Measurements from ENCODE around the gene DCTN5.

DCTN5 gene

DNA sequence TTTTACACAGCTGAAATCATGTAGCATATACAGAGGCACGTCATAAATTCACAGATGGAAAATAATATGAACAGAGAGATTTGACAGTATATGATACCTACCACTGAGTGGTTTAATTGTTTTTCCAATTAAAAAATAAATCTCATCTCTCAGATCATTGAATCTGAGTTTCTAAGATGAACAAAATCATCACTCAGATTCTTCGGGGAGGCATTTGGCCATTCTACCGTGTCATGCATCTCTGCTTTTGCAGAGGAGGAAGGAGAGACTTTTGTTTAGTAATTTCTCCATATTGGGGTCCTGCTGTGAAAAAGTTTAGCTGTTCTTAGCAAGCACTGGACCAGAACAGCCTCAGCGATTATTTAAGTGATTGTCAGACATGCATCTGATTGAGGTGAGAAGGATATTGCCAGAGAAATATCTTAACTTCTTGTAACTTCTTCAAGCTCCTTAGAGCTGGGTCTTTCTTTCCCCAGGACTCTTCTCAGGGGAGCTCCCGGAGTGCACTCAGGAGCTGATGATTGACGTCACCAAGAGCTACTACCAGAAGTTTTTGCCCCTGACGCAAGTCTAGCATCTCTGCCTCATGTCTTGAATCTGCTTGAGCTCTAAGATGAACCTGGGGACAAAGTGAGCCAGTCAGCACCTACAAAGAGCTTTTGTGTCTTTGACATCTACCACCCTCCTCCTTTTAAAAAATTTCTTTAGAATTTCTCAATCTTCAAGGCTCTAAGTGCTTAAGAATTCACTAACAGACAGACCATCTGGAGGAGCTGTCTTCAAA lies 25.5 kb downstream of the DCTN5 start:
- DNase-seq, result no peak

DNA sequence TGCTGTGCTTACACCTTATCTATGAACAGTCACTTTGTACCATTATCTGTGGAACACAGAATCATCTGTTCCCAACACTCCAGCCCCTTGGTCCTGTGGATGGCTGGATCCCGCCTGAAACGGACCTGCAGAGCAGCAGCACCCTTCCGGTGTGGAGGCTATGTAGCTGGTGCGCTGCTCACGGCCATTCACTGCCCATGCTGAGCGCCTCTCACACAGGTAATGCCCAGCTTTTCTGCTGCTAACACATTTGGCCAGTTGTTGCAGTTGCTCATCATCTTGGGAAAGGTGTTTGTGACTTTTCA lies 26.0 kb downstream of the DCTN5 start:
- DNase-seq, result no peak

DNA sequence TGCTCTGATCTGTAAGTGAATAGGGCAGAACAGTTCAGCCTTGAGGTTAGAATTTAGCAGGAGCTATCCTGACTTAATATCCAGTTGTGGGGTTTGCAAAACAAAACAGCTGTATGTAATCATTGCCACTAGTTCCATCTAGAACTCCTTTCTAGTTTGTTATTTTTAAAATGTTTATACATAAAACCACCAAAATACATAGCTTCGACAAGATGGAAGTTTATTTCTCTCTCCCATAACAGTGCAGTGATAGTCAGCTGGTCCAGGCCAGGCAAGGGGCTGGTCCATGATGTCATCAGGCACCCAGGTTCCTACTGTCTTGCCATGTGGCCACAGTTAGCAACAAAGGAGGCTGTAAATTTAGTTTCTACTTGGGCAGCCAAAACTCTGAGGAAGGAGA lies 27.0 kb downstream of the DCTN5 start:
- no peak for DNase-seq

DNA sequence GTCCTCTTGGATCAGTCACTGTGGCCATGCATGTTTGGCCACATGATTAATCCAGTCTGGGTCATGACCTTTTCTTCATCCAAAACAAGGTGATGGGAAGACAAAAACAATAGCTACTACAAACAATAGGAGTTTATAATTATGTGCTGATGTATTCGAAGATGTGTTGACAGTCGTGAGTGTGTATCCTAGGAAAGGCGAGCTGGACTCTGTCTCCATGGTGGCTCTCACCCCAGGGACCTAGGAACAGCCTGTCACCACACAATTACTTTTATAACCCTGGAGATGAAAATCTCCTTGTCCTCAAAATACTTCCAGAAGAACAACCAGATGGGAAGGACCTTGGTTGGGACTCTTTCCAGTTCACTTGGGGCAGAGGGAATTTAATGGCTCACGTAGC lies 27.6 kb downstream of the DCTN5 start:
- DNase-seq, result no peak

DNA sequence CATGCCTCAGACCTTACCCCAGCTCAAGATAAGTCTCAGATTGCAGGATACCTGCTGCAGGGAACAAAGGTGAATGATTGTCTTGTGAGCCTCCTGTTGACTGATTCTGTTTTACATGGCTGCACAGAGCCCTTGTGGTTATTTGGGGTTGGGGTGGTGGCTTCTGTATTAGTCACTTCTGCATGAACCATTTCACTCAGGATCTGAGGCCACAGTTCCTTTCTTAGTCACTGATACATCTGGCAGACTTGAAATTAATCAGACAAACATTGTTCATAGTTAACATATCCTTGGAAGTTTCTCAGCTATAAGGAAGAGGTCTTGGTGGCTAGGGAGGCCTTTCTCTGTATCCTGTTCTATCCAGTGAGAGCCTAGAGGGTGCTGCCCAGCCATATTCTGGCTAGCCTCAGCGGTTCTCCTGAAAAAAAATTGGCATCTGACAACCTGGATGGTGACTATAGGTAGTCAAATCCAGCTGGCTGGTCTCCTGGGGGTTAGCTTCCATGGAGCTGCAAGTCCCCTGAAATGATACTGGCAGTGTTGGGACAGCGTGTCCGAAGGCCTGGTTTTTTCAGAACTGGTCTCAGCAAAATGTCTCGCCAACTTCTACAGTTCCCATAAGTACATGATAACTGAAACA lies 29.0 kb downstream of the DCTN5 start:
- DNase-seq, result no peak

DNA sequence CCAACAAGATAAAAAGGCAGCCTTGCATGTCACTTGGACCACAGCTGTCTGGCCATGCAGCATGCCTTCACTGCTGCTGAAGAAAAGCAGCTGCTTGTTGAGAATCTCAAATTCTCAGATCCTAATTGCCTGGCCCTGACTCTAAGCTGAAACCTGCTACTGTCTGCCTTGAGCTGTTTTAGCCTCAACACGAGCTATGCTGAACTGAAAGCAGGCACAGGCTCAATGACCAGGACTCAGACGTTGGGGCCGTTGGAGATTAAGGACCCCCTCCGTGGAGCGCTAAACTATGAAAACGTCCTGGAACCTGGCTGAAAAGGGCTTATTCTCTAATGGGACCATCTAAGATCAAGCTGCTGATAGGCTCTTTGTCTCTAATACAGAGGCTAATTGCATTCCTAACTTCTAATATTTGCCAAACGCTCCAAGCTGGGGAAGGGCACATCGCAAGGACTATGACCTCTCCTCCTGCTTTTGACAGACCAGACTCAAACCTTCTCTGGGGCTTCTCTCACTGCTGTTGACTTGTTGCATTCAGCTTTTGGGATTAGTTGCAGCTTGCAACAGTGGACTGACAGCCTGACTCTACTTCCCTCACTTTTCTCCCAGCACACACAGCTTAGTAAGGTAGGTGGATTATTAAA lies 32.8 kb downstream of the DCTN5 start:
- no peak for DNase-seq

DNA sequence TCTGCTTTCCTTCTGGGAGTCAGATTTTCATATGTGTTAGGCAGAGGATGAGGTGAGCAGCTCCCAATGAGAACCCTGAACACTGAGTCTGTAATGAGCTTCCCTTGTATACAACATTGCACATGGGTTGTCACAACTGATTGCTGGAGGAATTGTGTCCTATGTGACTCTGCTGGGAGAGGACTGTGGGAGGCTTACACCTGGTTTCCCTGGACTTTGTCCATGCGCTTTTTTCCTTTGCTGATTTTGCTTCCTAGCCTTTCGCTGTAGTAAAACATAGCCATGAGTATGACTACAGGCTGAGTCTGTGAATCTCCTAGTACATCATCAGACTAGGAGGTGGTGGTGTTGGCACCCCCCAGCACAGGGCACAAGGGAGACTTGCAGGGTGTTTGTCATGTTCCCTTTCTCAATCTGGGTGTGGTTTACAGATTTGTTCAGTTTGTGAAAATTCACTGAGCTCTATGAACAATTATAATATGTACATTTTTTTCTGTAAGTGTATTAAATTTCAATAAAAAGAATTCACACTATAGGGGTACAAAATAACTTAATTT lies 35.7 kb downstream of the DCTN5 start:
- no peak for DNase-seq

DNA sequence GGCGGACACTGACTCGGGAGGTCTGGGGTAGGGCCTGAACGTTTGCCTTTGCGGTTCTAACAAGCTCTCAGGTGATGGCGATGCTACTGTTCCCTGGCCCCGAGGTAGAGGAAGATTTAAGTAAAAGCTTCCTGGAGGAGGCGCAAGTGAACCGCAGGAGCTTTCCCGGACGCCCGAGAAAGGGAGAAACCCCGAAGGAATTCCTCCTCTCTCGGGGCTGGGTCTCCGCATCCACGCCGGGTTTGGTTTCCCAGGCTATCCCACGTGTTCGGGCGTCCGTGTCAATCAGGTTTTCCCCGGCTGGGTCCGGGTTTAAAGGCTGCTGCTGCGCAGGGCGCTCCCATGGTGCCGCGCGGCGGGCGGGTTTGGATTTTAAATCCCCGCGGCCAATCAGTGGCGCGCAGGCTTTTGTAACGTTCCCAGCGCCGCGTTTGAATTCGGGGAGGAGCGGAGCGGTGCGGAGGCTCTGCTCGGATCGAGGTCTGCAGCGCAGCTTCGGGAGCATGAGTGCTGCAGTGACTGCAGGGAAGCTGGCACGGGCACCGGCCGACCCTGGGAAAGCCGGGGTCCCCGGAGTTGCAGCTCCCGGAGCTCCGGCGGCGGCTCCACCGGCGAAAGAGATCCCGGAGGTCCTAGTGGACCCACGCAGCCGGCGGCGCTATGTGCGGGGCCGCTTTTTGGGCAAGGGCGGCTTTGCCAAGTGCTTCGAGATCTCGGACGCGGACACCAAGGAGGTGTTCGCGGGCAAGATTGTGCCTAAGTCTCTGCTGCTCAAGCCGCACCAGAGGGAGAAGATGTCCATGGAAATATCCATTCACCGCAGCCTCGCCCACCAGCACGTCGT lies 37.4 kb downstream of the DCTN5 start, which contains the start of gene PLK1:
Gene PLK1, plus strand, starts transcription at position 460 of the 844 bp plus-strand sequence. Its CDS starts 44 bp downstream, at position 504.
- DNase-seq, result peak; percentile 93

DNA sequence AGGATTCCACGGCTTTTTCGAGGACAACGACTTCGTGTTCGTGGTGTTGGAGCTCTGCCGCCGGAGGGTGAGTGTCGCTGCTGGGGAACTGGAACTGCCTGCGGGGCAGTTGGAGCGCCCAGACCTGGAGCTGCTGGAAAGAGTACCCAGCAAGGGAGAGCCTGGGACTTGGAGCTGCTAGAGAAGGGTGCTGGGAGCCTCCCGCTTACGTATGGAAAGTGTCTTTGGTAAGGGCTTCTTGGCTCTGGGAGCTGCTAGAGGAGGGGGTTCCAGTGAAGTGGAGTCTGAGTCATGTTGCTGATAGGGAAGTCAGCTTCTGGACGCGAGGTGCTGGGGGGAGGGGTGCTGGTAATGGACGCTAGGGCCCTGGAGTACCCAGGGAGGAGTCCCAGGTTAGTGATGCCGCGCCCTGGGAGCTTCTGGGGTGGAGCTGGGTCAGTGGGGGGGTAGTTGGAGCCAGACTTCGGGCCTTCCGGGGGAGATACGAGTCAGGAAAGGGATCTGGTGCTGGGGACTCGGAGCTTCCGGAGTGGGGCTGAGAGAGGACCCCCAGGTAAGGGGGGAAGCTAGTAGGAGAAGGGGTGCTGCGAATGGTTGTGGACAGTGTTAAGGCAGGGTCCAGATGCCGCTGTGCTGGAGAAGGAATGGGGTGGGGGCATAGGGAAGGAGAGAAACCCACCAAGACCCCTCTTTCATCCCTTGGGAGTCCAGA lies 38.2 kb downstream of the DCTN5 start:
- DNase-seq, result peak; percentile 81

DNA sequence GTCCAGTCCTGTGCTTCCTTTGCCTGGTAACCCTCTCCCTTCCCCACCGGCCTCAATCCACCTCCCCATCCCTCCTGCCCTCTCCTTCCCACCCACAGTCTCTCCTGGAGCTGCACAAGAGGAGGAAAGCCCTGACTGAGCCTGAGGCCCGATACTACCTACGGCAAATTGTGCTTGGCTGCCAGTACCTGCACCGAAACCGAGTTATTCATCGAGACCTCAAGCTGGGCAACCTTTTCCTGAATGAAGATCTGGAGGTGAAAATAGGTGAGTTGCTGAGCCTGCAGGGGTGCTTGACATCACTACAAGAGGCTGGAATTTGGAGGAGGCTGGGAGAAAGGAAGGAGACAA lies 38.7 kb downstream of the DCTN5 start:
- no peak for DNase-seq

DNA sequence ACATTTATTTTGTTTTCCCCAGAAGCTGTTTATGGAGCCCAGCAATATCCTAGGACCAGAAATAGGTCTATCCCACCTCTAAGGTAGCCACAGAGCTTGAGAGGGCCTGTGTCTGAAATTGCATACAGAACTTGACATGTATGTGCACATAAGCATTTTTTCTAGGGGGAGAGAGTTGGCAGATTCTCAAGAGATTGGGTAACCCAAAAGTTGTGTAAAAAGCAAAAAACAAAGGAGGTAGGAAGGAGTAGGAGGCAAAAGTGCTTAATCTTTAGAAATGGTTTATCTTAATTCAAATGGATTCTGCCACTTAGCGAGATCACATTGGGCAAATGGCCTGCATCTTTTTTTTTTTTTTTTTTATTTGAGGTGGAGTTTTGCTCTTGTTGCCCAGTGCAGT lies 40.9 kb downstream of the DCTN5 start:
- no peak for DNase-seq

DNA sequence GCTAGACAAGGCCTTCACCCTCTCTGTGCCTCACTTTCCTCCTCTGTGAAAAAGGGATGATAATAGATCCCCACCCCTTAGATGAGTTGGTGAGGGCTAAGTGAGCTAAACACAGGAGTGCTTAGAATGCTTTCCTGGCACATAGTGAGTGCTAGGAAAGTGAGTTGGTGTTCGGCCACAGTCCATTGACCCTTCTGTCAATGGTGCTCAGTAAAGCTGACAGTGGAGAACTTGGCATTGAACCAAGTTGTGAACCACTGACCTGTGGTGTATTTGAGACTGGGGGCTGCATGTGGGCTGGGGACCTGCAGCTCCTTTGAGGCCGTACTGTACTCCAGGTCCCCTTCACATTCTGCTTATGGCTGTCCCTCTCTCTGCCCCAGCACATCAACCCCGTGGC lies 42.2 kb downstream of the DCTN5 start:
- no peak for DNase-seq

DNA sequence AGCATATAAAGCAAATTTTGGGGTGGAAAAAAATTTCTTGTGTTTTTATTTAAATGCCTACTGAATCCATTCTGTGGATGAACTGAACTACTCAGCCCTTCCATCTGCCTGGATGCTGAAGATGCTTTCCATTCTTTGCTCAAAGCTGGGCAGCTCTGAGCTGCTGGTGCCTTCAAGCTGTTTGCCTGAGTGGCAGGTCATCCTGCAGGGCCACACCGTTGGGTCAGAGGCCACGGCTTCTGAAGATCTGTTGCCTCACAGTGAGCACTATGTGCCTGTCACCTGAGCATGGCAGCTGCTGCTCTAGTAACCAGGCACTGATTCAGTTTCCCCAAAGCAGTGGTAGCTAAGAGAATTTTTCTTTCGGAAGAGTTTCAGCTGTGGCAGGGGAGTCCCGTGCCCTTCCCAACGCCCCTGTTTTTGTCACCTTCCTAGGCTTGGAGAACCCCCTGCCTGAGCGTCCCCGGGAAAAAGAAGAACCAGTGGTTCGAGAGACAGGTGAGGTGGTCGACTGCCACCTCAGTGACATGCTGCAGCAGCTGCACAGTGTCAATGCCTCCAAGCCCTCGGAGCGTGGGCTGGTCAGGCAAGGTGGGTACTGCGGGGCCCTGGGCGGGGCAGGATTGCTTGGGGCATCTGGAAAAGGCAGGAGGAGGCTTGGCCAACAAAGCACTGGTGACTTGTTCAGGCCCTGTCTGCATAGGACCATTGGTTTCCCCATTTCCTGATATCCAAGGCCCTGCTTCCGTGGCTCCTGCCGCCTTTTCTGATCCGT lies 46.0 kb downstream of the DCTN5 start:
- no peak for DNase-seq

DNA sequence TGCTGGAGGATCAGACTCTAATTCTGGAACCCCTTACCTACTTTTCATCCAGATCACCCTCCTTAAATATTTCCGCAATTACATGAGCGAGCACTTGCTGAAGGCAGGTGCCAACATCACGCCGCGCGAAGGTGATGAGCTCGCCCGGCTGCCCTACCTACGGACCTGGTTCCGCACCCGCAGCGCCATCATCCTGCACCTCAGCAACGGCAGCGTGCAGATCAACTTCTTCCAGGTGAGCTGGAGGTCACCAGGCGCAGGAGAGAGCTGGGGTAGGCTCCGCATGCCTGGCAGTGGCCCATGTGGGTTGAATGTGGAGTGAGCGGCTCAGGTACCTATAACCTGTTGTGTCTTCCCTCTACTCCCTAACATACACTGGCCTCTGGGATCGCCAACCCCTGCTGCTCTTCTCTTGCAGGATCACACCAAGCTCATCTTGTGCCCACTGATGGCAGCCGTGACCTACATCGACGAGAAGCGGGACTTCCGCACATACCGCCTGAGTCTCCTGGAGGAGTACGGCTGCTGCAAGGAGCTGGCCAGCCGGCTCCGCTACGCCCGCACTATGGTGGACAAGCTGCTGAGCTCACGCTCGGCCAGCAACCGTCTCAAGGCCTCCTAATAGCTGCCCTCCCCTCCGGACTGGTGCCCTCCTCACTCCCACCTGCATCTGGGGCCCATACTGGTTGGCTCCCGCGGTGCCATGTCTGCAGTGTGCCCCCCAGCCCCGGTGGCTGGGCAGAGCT lies 48.3 kb downstream of the DCTN5 start:
- DNase-seq, result no peak

DNA sequence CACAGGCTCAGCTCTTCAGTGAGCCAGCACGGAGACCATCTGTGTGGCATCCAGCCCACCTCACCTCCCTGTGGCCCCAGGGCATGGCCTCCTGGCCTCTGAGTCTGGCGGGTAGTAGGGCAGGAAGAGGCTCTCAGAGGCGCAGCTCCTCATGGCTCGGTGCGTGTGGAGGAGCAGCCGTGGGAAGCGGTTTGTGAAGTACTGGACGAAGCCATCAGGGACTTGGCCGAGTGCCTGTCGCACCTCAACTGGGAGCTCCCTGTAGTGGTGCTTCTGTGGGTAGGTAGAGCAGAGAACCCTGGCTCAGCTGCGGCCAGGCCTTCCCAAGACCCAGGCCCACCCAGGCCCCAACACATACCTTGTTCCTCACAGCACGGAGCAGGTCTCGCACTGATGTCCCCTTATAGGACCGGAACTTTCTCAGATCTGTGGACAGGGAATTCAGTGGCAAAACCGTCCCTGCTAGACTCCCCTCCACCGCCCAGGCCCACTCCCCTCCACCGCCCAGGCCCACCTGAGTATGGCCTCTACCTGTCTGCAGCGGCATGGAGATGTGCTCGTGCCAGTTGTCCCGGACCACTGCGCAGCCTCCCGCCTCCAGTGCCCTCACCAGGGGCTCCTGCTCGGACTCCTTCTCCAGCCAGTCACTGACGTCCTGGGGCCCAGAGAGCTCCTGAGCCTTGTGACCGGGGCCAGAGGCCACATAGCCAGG lies 49.7 kb downstream of the DCTN5 start:
- no peak for DNase-seq

DNA sequence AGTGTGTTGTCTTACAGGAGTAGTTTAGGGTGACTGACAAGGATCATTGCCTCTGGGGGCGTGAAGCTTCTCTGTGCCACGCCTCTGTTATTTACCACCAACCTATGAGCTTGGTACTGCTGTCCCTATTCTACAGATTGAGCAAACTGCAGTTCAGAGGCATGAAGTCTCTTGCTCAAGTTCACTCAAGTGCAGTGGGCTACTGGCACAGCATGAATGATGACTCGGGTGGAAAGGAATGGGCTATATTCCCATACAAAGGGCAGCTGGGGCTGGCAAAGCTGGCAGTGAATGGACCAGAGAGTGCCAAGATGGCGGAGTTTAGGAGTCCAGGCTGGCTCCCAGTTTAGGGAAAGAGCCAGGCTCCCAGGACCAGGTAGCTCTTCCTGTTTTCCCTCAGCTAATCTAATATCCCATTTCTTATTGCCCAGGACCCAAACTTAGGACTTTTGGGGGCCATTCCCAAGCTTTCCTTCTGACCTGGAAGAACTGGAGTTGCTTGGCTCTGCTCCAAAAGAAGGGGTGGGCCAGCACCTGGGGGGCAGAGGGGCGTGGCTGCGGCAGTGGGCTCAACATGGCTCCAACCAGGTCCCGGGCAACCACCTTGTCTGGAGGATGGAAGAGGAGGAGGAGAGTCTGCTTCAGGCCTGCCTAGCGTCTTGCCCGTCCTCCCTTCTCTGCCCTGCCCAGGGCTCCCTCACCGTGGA lies 50.4 kb downstream of the DCTN5 start:
- peak; percentile 7 for DNase-seq

DNA sequence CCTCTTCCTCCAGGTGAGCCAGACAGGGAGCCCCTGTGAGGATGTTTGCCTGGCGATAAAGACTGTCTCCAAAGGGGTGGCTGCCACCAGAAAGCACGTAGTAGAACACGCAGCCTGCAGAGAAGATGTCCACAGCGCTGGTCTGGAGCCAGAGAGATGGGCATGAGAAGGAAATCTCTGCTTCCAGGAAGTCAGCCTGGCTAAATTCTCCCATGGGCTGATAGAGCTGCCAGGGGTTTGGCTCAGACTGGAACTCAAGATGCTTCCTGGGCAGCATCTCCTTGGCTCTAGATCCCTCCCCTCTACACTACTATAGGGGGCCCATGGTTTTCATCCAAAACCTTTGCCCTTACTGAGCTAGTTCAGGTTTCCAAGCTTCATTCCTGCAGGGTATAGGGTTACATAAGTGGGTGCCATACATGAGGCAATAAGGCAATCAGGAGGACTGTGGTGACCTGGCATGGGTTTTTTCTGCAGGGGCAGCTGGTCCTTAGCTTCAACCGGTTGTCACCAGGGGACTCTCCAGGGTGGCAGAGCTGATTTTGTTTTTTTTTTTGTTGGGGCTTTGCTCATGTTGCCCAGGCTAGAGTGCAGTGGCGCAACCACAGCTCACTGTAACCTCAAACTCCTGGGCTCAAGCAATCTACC lies 51.0 kb downstream of the DCTN5 start:
- no peak for DNase-seq

DNA sequence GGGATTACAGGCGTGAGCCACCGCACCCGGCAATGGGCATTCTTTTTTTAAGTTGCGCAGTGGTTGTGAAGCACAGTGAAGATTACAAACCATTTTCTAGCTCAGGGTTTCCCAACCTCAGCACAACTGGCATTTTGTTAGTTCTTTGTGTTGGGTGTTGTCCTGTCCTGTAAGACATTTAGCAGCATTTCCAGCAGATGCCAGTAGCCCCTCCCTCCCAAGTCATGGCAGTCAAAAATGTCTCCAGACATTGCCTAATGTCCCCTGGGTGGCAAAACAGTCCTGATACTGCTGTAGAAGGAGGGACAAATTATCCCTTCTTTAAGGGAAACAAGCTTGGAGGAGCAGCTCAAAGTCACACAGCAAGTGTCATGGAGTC lies 53.0 kb downstream of the DCTN5 start:
- DNase-seq, result no peak

Measured in OCI-M1 (cell line).